Iris pigment epithelial cell (primary cell): Measurements from ENCODE around the gene IL4I1.

Experiments used
- DNase-seq: peaks from one replicate; pipeline ENCODE4 v3.0.0-alpha.2; 2011; ENCODE audit warnings: low read depth

IL4I1 gene

DNA sequence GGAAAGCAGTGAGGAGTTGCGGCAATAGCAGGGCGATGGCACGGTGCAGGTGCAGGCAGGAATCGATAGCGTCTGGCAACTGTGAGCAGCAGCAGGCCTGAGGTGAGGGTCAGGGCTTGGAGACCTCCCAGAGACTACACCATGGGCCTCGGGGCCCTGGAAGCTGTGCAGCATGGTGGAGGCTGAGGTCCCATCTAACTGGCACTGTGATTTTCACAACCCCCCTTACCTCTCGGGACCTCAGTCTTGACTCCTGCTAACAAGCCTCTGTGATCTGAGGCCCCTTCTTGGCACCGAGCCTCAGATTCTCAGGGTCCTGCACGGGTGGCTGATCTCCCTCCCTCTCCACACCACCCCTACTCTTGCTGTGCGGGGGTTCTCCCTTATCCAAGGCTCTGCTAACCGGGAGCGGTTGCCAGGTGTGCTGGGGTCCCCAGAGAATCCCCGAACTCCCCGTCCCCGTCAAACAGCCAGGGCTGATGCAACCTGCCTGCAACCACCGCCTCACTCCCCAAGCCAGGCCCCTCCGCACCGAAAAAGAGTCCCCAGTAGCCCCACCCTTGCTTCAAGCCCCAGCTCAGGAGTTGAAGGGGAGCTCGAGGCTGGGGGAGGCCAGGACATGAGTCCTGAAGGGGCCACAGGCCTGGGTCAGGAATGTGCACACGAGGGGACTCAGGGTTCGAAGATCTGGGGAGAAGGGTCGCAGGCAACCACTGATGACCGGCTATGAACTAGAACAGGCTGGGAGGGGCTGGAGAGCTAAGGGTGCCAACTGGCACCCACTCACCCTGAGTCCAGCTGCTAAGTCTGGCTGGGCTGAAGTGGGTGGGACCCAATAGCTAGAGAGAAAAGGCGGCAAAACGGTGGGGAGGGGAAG, 27.6 kb upstream of the IL4I1 start:
- DNase-seq: no peak

DNA sequence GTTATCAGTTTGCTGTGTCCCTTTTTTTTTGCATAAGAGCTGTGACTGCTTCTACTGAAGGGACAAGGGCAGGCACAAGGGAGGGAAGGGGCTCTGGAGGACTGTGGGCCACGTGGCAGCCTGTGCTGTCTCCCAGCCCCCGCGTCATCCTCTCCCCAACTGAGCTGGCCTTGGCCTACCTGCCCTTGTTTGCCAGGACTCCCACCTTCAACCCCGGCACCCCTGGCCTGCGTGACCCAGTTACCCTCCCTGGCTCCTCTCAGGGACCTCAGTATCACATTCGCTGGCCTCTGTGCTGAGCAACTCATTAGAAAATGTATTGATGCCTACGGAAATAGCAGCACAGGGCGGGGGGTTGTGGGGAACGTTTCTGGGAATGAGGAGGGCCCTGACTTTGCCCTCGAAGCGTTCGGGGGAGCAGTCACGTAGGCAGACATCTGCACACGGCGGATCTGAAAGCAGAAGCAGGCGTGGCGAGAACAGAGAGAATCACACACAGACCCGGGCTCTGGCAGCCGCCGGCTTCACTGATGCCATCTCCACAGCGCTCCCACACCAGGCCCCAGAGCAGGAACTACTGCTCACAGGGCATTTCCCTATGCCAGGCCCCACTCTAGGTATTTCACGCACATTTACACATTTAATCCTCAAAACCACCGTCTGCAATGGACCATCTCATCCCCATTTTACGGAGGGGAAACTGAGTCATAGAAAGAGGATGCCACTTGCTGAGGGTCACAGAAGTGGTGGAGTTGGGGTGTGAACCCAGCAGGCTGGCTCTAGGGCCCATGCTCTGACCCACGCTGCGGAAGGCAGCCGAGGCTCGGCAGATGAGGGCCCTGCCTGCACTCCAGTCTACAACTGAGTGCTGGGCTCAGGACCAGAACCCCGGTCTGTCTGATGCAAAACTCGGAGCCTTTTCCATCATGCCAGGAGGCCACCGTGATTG, 26.6 kb upstream of the IL4I1 start:
- DNase-seq: no peak

DNA sequence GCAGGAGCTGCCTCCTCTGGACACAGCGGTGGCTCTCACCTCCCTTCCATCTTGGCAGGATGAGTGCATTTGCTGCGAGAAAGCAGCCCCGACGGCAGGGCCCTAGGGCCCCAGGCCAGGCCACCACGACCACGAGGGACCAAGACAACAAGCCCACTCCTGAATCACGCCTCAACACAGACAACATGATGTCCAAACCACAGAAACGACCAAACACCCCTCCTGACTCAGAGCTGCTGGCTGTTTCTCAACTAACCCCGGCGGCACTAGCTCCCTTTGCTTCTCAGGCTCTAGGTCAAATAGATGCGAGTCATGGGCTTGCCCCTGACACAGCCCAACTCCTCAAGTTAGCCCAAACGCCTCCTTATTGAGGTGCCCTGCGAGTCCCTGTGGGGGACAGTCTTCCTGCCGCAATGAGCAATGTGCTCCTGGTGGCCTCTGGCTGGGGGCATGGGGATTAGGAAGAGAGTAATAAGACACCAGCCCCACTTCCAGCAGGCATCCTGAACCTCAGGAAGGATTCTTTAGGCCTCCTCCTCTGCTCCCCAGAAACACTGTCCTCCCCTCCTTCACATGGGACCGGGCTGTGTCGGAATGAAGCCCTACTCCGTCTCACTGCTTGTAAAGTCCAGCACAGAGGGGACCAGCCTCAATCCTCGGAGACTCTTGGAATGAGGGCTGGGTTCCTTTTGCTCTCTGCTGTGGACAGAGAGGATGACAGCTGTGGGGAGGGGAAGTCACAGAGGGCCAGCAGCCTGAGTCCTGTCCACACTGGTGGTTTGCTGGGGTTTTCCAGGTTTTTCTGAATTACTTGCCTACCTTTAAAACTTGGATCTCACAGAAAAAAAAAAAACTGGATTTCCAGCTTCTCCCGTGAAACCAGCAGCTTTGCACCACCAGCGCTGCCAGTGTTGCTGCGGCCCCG, 25.4 kb upstream of the IL4I1 start:
- peak; percentile 89 for DNase-seq

DNA sequence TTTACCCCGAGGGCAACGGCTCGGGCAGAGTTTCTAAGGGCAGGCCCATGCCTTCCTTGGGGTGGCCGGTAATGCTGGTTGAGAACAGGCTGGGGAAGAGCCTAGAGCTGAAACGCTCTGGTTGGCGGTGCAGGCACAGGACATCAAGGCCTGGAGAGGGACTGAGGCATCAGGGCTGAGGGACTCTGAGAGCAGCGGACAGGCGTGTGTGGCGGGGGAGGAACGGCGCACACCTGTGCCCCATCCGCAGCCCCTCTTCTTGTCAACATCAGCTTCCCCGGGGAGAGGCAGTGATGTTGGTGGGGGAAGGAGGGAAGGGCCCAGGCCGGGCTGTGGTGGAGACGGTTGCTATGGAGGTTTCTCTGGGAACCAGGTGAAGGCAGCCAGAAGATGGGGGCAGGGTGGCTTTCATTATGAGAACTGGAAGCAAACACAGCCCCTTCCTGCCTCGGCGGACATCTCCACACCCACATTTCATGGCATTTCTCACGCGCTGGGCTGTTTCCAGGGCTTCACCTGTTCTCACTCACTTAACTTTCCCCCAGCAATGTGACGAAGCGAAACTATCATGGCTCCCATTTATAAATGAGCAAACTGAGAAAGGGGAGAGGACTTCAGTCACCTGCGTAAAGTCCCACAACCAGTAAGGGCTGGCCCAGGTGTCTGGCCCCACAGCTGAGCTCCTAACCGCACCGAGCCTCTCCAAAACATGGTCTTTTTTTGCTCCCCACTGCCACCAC, 24.1 kb upstream of the IL4I1 start:
- no peak for DNase-seq

DNA sequence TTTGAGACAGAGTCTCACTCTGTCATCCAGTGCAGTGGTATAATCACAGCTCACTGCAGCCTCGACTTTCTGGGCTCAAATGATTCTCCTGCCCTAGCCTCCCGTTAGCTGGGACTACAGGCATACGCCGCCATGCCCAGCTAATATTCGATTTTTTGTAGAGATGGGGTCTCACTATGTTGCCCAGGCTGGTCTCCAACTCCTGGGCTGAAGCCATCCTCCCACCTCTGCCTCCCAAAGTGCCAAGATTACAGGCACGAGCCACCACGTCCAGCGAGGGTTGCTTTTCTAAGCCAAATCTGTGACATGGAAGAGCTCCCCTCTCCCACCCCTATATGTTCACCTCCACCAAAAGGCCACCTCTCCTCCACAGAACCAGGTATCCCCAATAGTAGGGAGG, 21.4 kb upstream of the IL4I1 start:
- DNase-seq: no peak

DNA sequence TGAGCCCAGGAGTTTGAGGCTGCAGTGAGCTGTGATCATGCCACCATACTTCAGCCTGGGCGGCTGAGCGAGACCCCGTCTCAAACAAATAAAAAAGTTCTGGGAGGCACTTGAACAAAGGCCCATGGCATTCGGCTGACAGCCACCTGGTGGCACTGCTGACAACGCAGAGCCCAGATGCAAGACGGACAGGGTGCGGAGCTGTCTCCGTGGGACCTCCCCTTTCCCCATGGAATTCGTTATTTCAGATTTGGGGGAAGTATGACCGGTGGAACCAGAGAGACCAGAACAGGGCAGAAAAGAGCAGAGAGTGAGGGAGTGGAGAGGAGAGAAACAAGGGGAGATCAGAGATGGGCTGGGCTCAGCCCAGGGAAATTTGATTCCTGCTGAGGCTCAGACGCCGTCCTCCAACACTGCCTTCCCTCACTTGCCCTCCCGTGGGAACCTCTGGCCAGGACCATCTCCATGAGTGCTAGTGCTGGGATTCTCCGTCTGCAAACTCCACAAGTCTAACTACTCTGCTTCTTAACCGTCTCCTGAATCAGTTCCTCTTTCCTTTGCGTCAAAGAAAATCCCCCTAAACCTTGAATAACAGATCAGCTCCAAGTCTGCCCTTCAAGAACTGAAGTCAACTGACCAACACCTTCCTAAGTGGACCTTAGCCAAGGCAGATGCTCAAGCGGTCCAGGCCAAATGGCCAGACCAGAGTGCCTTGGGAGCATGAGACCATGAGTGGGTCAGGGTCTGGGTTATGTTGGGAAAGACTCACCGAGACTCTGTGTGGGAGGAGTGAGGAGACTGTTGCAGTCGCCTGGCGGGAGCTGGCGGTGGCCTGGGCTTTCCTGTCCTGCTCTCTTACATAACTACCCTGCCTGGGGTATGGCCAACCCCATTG, 20.4 kb upstream of the IL4I1 start:
- DNase-seq: no peak

DNA sequence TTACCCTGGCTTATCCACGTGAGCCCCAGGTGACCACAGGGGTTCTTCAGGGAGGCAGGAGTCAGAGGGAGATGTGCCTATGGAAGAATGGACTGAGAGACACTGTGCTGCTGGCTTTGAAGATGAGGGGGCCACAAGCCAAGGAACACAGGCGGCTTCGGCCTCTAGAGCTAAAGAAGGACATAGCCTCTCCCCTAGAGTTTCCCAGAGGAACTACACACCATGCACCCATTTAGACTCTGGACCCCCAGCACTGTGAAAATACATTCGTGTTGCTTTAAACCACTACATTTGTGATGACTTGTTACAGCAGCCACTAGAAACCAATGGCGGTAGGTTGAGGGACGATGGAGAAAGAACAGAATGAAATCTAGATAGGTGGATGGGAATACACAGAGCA, 18.6 kb upstream of the IL4I1 start:
- DNase-seq: no peak

DNA sequence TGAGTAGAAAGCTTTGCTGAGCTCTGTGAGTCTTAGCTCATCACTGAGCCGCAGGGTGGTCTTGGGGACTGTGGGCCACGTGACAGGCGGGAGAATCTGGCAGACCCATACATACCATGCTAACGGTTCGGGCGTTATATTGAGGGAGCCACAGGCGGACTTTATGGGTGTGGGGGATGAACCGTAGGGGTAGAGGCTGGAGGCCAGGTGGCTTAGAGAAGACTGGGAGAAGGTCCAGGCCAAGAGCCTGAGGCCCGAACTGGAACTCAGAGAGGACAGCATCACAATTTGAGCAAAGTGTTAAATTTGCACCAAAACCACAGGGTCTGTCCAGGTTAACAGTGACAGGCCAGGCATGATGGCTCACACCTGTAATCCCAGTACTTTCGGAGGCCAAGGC, 17.0 kb upstream of the IL4I1 start:
- DNase-seq: no peak

DNA sequence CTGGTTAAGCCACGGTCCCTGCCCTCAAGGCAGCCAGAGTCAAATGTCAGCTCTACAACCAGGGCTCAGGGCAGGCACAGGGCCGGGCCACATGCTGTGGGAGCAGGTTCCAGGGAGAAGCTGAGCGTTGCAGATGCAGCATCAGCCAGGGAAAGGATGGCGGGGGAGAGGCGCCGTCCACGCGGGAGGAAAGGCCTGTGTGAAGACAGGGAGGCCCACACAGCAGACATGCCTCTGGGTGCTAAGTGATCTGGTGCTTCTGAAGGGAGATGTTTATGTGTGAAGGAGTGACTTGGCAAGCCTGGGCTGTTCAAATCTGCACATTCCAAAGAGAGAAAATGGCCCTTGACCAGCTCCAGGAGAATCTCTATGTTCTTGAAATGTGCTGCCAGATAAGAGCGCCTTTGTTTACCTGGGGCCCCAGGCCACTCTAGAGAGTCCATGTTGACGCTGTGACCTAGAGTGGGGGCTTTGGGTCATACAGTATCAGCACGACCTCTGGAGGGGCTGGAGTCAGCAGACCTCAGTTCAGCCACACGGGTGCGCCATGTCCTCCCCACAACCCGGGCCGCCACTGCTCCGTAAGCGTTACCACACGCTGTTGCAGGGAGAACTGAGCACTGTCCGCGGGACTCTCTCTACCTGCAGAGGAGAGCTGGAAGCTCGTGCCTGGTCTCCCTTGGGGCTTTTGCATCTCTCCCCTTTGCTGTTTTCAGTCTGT, 16.4 kb upstream of the IL4I1 start:
- DNase-seq: peak; percentile 38

DNA sequence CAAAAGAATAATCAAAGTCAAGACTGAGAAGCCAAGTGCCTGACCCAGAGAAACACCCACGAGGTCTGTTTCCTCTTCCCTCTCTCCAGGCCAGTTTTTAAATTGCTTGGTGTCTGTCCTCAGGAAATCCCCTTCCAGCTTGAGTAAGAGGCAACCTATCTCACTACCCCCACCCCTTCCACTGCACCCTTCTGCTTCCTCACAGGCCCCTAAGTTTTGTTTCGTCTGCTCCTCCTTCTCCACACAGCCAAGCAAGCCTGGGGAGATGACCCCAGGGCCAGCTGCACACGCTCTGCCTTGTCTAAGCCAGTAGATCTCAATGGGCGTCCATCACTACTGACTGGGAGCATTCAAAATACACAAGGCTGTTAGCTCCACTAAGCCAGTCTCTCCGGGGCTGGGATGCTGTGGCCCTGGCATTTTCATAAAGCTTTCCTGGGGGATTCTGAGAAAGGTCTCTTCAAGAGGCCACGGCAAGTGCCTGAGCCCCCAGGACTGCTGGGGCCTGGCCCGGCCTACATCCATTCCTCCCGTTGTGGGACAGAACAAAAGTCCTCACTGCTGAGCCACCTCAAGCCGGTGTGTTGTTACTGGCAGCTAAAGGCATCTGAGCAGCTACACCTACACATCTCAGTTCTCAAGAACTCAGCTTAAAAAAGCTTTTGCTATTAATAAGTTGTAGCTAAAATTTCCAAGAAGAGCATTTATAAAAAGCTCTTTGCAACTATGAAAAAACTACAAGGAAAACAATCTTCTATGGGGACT, 14.9 kb upstream of the IL4I1 start:
- DNase-seq: peak; percentile 42

DNA sequence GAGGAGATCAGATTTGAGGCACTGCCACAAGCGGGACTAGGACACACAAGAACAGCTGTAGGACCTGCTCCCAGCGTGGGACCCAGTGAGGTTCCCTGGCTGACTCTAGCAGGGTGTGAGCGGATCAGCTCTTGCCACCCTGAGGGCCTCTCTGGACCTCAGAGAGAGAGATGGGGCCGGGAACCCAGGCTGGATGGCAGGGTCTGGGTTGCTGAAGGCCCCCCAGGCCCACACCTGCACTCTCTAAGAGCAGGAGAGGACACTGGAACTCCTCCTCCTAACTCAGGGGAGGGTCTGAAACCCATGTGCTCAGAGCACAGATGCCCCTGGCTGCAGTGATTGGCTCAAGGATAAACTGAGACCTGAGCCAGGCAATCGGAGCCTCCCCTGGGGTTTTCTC, 13.5 kb upstream of the IL4I1 start:
- no peak for DNase-seq

DNA sequence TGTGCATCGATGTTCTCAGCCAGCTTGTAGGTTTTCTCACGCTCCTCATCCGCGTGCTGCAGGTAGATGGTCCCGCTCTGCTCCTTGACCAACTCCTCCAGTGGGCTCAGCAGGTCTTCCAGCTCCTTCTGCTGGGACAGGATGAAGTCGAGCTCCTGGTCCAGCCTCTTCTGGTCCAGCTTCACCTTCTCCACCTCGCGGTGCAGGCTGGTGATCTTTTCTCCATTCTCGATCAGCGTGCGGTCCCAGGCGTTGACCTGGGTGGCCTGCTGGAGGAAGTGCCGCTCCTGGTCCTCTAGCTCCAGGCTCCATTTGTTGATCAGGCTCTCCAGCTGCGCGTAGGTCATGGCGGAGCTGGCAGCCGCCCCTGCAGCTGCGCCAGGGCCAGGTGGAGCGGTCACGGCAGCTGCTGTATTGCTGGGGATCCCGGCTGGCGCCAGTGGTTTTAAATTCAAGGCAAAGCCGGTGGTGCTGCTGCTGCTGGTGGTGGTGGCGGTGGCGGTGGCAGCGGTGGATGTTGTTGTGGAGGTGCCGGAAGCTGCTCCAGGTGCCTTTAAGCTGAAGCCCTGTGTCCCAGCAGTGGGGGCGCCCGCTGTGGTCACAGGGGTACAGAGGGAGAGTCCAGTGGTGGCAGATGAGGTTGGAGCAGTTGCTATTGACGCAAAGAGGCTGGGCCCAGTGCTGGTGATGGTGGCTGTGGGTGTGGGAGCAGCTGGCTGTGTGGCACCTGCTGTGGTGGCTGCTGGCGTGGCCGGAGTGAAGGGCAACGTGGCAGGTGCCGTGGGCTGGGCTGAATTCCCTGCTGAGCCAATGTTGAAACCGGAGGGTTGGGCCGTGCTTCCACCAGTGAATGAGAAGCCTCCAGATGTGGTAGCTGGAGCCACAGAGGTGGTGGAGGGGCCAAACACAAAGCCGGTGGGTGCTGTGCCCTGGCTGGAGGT, 12.1 kb upstream of the IL4I1 start:
- no peak for DNase-seq

DNA sequence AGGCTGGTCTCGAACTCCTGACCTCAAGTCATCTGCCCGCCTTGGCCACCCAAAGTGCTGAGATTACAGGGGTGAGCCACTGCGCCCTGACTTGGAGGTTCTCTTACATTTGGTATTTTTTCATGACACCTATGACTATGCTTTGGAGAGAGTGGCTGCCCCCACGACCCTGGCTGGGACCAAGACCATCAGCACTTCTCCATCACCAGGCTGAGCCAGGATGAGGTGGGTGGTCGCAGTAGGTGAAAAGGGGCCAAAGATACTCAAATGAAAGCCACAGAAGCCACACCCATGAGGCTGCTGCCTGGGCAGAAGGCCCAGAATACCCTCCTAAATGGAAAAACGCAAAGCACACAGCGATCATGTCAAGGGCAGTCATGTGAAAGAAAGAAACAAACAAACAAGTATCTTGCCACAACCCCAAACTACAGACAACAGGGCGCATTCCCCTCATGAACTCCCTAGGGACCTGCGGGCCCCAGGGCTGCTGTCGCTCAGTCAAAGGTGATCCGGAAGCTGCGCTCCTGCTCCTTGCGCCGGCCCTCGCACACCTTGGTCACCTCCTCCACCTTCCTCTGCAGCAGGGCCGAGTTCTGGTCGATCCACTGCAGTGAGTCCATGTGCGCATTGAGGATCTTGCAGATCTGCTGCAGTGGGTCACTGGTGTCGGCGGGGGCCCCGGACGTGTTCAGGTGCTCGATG, 11.2 kb upstream of the IL4I1 start:
- no peak for DNase-seq

DNA sequence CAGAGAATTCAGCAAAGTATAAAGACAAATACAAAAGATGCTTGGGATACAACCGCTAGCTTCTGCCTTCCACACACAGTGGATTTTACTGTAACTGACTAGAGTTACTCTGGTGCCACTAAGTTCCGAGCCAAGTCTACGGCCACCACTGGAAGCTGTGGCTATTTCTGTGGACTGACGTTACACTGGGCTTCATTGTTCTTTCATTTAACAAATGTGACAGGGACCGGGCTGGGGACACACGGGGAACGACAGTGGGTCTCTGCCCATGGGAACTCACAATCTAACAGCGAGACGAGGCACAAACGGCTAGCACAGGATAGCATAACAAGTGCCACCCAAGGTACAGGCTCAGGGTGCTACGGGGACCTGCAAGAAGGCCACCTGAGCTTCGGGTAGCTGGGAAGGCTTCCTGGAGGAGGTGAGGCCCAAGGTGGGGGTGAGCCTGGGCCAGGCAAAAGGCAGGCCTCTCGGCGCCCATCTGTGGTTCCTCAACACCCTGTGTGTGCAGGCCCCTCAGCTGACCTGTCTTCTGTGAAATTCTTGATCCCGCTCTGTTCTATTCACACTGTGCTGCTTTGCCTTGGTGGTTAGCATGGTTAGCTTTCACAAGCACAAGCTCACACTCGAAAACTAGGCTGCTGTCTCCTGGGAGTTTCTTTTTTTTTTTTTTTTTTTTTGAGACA, 10.3 kb upstream of the IL4I1 start:
- no peak for DNase-seq

DNA sequence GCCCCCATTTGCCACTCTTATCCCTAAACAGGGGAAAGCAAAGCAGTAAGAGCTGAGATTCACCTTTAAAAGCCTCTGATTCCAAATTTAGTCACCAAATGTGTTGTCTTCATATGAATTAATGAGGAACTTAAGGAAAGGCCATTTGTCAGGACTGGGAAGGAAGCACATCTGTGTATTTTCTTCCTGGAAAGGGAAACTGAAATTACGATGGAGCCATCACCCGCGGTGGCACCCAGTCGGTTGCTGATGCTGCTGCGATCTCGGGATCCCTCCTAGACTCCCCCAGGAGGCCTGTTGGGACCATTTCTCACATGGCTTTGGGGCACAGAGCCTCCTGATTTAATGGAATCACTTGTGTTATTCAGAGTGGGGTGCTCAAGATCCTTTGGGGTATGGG, 7.4 kb upstream of the IL4I1 start:
- DNase-seq: no peak

DNA sequence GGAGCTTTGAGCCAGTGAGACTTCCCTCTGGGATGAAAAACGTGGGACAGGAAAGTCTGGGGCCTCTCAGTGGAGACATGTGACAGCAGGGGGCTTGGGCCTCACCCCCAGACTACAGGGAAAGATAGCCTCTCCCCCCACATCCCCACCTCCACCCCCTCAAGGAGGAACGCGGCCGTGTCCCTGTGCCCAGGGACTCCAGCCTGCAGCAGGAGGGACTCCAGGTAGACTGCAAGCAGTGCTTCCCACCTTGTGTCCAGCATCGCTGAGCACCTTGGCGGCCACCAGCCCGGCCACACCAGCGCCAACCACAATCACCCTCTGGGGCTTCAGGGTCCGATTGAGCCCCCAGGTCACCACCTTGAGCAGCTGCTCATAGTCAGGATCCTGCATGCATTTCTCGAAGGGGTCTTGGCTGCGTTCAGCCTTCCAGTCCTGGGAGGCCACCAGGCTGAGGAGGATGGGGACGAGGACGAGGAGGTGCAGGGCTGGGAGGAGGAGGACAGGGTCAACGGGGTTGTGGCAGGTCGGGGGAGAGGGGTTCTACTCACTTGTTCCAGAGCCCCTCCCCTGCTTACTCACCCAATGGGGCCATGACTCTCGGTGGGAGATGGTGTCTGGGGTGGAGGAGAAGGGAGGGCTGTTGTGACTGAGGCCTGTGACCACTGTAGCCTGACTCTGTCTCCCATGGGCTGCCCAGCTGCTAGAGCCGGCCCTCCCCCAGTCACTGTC, 955 bp downstream of the IL4I1 start:
- no peak for DNase-seq
